HepG2 (cell line): Measurements from ENCODE around the gene HSPA1A. TPM values are rescaled to one million over a fixed set of nuclear protein-coding genes. Genes with fewer than 3 reads are reported as not detected.

Experiments used
- CAMTA2 ChIP-seq: sonication (generic); formaldehyde crosslinking; IDR thresholded peaks from 2 replicates; pipeline ENCODE4 v1.4.0; 2020; ENCODE audit warnings: mild to moderate bottlenecking, missing genetic modification reagents, borderline replicate concordance
- HHEX ChIP-seq: IDR thresholded peaks from 2 replicates; pipeline ENCODE4 v1.6.1; 2016; ENCODE audit warnings: control low read depth
- KLF12 ChIP-seq: sonication (generic); formaldehyde crosslinking; IDR thresholded peaks from 2 replicates; pipeline ENCODE4 v1.4.0; 2020; ENCODE audit warnings: missing genetic modification reagents, borderline replicate concordance
- MED13 ChIP-seq: sonication (generic); formaldehyde crosslinking; IDR thresholded peaks from 2 replicates; pipeline ENCODE4 v1.5.0; 2020; ENCODE audit warnings: missing genetic modification reagents
- SIX4 ChIP-seq: sonication (generic); formaldehyde crosslinking; IDR thresholded peaks from 2 replicates; pipeline ENCODE4 v1.4.0; 2020; ENCODE audit warnings: missing genetic modification reagents
- SRY ChIP-seq: sonication (generic); formaldehyde crosslinking; IDR thresholded peaks from 2 replicates; pipeline ENCODE4 v1.8.0; 2022; ENCODE audit warnings: mild to moderate bottlenecking, missing genetic modification reagents
- TBX3 ChIP-seq: fragments of 450-650 bp; IDR thresholded peaks from 2 replicates; pipeline ENCODE4 v1.6.1; 2017; ENCODE audit warnings: antibody characterized with exemption, mild to moderate bottlenecking, inconsistent platforms, borderline replicate concordance
- TEAD3 ChIP-seq: optimal IDR thresholded peaks from 2 replicates; pipeline ENCODE3; 2016; ENCODE audit warnings: borderline replicate concordance
- ZBTB38 ChIP-seq: sonication (generic); formaldehyde crosslinking; IDR thresholded peaks from 2 replicates; pipeline ENCODE4 v1.5.1; 2020; ENCODE audit warnings: mild to moderate bottlenecking, missing genetic modification reagents
- ZBTB42 ChIP-seq: sonication (generic); formaldehyde crosslinking; IDR thresholded peaks from 2 replicates; pipeline ENCODE4 v1.5.0; 2020; ENCODE audit warnings: mild to moderate bottlenecking, missing genetic modification reagents
- ZMYM3 ChIP-seq: sonication (generic); formaldehyde crosslinking; IDR thresholded peaks from 2 replicates; pipeline ENCODE4 v1.5.1; 2020; ENCODE audit warnings: mild to moderate bottlenecking, missing genetic modification reagents
- ZNF263 ChIP-seq: sonication (generic); formaldehyde crosslinking; IDR thresholded peaks from 2 replicates; pipeline ENCODE4 v1.4.0; 2020; ENCODE audit warnings: missing genetic modification reagents
- polyA plus RNA-seq, 8 experiments: library from polyadenylated mRNA; depleted of rRNA in 3 of 8; stranded (reverse) in 7 of 8; unstranded in 1 of 8; fragments of >200 nt; fragmentation: Illumina TruSeq in 4 of 8; extraction: Trizol in 4 of 8; gene quantifications; 2 replicates each; pipeline versions ENCODE4 v1.2.1 to v1.2.3, GENCODE V29; 2011 to 2016; ENCODE audit warnings: low read depth in 4 of 8, missing spikeins in 1 of 8, mixed read lengths in 1 of 8; ENCODE audit not compliant: insufficient read depth in 1 of 8
- total RNA-seq, 5 experiments: library from RNA; depleted of rRNA; stranded (reverse); fragments of >200 nt; fragmentation: Illumina TruSeq; extraction: Trizol; gene quantifications; 2 replicates each; pipeline ENCODE4 v1.2.3, GENCODE V29; 2016; ENCODE audit warnings: low read depth in 1 of 5
- TF ChIP-seq, protein P1 (sequence below): sonication (generic); formaldehyde crosslinking; IDR thresholded peaks from 2 replicates; pipeline ENCODE4 v1.4.0; 2020; ENCODE audit warnings: missing genetic modification reagents, borderline replicate concordance
- TF ChIP-seq, protein P2 (sequence below): IDR thresholded peaks from 2 replicates; pipeline ENCODE4 v1.6.1; 2012; ENCODE audit warnings: low read depth, low read length, improper control_type of control experiment
- TF ChIP-seq, protein P3 (sequence below): sonication (generic); formaldehyde crosslinking; IDR thresholded peaks from 2 replicates; pipeline ENCODE4 v1.5.1; 2020; ENCODE audit warnings: mild to moderate bottlenecking, moderate library complexity, missing genetic modification reagents
- TF ChIP-seq, protein P4 (sequence below): sonication (generic); formaldehyde crosslinking; IDR thresholded peaks from 2 replicates; pipeline ENCODE4; 2020; ENCODE audit warnings: missing genetic modification reagents, mild to moderate bottlenecking, borderline replicate concordance
- TF ChIP-seq, protein P5 (sequence below): sonication (generic); formaldehyde crosslinking; IDR thresholded peaks from 2 replicates; pipeline ENCODE4 v1.5.1; 2020; ENCODE audit warnings: missing genetic modification reagents, mild to moderate bottlenecking, borderline replicate concordance

HSPA1A gene
- total and polyA plus RNA-seq, 2 of the 13 experiments (the other 11 are each of a cell fraction or from before 2014, with no cell fraction given) = 44.5 to 85.0 TPM

DNA sequence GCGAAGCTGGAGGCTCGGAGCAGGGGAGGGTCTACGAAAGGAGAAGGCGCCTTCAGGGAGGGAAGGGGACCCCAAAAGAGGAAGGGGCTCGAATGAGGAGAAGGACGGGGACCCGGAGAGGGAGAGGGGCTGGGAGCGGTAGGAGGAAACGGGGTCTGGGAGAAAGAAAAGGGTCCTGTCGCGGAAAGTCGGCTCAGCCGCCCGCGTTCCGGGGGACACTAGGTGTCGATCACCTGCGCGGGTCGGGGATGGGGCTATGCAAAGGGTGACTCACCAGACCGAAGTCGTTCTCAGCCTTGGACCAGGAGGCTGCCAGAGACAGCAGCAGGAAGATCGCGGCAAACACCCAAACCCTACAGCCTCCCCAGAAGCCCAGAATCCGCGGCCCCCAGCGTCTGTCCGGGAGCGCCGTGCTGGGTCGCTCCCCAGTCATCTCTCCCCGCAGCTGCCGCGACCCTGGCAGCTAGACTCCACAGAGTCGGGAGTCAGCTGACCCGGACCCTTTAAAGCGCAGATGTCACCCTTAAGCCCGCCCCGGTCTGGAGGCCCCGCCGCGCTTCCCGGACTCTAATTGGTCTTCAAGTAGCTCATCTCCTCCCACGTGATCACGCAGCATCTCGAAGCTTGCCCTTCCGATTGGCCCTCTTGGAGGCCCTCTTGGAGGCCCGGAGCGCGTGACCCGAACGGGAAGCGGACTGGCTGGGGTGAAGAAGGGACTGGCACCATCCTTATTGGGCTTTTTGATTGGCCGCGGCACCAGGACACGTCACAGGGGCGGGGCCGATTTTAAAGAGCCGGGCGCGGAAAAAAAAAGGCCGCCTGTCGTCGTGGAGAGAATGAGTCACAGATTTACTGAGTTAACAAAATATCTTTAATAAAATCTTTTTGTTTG is 47.2 kb downstream of the HSPA1A start, which contains the start of gene NEU1 (continued):
- TF ChIP-seq, protein P1, sequence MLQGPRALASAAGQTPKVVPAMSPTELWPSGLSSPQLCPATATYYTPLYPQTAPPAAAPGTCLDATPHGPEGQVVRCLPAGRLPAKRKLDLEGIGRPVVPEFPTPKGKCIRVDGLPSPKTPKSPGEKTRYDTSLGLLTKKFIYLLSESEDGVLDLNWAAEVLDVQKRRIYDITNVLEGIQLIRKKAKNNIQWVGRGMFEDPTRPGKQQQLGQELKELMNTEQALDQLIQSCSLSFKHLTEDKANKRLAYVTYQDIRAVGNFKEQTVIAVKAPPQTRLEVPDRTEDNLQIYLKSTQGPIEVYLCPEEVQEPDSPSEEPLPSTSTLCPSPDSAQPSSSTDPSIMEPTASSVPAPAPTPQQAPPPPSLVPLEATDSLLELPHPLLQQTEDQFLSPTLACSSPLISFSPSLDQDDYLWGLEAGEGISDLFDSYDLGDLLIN (CRISPR knock-in tag) = no peak
- TF ChIP-seq ZNF263 (CRISPR knock-in tag) (0 out of 2 replicates have a peak, but pooled peaks have one; percentile 41), TBX3 (0 out of 2 replicates have a peak, but pooled peaks have one; percentile 9), HHEX (0 out of 2 replicates have a peak, but pooled peaks have one; percentile 3), TEAD3 (CRISPR knock-in tag) (peak; percentile 63), KLF12 (CRISPR knock-in tag) (no peak), ZMYM3 (CRISPR knock-in tag) (no peak; the same call in 1 of the 2 replicates), SIX4 (peak; percentile 68; the same call in 1 of the 2 replicates), MED13 (CRISPR knock-in tag) (peak; percentile 66; the same call in 1 of the 2 replicates), CAMTA2 (no peak; the same call in 1 of the 2 replicates), ZBTB42 (CRISPR knock-in tag) (0 out of 2 replicates have a peak, but pooled peaks have one; percentile 40), ZBTB38 (CRISPR knock-in tag) (peak; percentile 56), SRY (peak; percentile 95)
- TF ChIP-seq, protein P2, sequence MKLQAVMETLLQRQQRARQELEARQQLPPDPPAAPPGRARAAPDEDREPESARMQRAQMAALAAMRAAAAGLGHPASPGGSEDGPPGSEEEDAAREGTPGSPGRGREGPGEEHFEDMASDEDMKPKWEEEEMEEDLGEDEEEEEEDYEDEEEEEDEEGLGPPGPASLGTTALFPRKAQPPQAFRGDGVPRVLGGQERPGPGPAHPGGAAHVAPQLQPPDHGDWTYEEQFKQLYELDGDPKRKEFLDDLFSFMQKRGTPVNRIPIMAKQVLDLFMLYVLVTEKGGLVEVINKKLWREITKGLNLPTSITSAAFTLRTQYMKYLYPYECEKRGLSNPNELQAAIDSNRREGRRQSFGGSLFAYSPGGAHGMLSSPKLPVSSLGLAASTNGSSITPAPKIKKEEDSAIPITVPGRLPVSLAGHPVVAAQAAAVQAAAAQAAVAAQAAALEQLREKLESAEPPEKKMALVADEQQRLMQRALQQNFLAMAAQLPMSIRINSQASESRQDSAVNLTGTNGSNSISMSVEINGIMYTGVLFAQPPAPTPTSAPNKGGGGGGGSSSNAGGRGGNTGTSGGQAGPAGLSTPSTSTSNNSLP = no peak; the same call in 1 of the 2 replicates
- TF ChIP-seq, protein P3, sequence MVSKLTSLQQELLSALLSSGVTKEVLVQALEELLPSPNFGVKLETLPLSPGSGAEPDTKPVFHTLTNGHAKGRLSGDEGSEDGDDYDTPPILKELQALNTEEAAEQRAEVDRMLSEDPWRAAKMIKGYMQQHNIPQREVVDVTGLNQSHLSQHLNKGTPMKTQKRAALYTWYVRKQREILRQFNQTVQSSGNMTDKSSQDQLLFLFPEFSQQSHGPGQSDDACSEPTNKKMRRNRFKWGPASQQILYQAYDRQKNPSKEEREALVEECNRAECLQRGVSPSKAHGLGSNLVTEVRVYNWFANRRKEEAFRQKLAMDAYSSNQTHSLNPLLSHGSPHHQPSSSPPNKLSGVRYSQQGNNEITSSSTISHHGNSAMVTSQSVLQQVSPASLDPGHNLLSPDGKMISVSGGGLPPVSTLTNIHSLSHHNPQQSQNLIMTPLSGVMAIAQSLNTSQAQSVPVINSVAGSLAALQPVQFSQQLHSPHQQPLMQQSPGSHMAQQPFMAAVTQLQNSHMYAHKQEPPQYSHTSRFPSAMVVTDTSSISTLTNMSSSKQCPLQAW (CRISPR knock-in tag) = peak; percentile 96
- TF ChIP-seq, protein P4, sequence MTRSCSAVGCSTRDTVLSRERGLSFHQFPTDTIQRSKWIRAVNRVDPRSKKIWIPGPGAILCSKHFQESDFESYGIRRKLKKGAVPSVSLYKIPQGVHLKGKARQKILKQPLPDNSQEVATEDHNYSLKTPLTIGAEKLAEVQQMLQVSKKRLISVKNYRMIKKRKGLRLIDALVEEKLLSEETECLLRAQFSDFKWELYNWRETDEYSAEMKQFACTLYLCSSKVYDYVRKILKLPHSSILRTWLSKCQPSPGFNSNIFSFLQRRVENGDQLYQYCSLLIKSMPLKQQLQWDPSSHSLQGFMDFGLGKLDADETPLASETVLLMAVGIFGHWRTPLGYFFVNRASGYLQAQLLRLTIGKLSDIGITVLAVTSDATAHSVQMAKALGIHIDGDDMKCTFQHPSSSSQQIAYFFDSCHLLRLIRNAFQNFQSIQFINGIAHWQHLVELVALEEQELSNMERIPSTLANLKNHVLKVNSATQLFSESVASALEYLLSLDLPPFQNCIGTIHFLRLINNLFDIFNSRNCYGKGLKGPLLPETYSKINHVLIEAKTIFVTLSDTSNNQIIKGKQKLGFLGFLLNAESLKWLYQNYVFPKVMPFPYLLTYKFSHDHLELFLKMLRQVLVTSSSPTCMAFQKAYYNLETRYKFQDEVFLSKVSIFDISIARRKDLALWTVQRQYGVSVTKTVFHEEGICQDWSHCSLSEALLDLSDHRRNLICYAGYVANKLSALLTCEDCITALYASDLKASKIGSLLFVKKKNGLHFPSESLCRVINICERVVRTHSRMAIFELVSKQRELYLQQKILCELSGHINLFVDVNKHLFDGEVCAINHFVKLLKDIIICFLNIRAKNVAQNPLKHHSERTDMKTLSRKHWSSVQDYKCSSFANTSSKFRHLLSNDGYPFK (CRISPR knock-in tag) = peak; percentile 36; the same call in 1 of the 2 replicates
- TF ChIP-seq, protein P5, sequence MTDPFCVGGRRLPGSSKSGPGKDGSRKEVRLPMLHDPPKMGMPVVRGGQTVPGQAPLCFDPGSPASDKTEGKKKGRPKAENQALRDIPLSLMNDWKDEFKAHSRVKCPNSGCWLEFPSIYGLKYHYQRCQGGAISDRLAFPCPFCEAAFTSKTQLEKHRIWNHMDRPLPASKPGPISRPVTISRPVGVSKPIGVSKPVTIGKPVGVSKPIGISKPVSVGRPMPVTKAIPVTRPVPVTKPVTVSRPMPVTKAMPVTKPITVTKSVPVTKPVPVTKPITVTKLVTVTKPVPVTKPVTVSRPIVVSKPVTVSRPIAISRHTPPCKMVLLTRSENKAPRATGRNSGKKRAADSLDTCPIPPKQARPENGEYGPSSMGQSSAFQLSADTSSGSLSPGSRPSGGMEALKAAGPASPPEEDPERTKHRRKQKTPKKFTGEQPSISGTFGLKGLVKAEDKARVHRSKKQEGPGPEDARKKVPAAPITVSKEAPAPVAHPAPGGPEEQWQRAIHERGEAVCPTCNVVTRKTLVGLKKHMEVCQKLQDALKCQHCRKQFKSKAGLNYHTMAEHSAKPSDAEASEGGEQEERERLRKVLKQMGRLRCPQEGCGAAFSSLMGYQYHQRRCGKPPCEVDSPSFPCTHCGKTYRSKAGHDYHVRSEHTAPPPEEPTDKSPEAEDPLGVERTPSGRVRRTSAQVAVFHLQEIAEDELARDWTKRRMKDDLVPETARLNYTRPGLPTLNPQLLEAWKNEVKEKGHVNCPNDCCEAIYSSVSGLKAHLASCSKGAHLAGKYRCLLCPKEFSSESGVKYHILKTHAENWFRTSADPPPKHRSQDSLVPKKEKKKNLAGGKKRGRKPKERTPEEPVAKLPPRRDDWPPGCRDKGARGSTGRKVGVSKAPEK = no peak
